HG03108 (cell line): ENCODE results near the gene NEGR1.

Source experiments
- ATAC-seq: cut with Tn5 transposase; IDR thresholded peaks from one replicate; pipeline ENCODE4 v1.9.1; 2021; ENCODE audit warnings: moderate library complexity; ENCODE audit not compliant: unreplicated experiment

Gene NEGR1

GRCh38 chr1:71510725-71511124, 771.6 kb downstream of the NEGR1 start:
- no peak for ATAC-seq

- no peak for ATAC-seq
Observed at GRCh38 chr1:71509051-71509595, 773.2 kb downstream of the NEGR1 start.

GRCh38 chr1:71502006-71502405, 780.3 kb downstream of the NEGR1 start:
- ATAC-seq, result no peak

- no peak for ATAC-seq
Observed at GRCh38 chr1:71498542-71498941, 783.8 kb downstream of the NEGR1 start.

- no peak for ATAC-seq
Observed at GRCh38 chr1:71494163-71494562, 788.2 kb downstream of the NEGR1 start.

GRCh38 chr1:71492298-71493041, 789.9 kb downstream of the NEGR1 start:
- ATAC-seq, result no peak

GRCh38 chr1:71490432-71490831, 791.9 kb downstream of the NEGR1 start:
- ATAC-seq, result no peak

GRCh38 chr1:71488555-71489252, 793.6 kb downstream of the NEGR1 start:
- ATAC-seq, result no peak

- no peak for ATAC-seq
Observed at GRCh38 chr1:71473331-71473730, 809.0 kb downstream of the NEGR1 start.

GRCh38 chr1:71465093-71465492, 817.2 kb downstream of the NEGR1 start:
- no peak for ATAC-seq

GRCh38 chr1:71464016-71464415, 818.3 kb downstream of the NEGR1 start:
- ATAC-seq, result no peak

- ATAC-seq, result no peak
Observed at GRCh38 chr1:71463144-71463543, 819.2 kb downstream of the NEGR1 start.

GRCh38 chr1:71462247-71462646, 820.1 kb downstream of the NEGR1 start:
- ATAC-seq, result no peak

GRCh38 chr1:71461416-71461815, 820.9 kb downstream of the NEGR1 start:
- ATAC-seq, result no peak

- ATAC-seq, result no peak
Observed at GRCh38 chr1:71448444-71448843, 833.9 kb downstream of the NEGR1 start.

- no peak for ATAC-seq
Observed at GRCh38 chr1:71438626-71439025, 843.7 kb downstream of the NEGR1 start.

GRCh38 chr1:71435951-71436350, 846.4 kb downstream of the NEGR1 start:
- ATAC-seq, result no peak

- no peak for ATAC-seq
Observed at GRCh38 chr1:71434240-71434639, 848.1 kb downstream of the NEGR1 start.

- no peak for ATAC-seq
Observed at GRCh38 chr1:71428029-71428428, 854.3 kb downstream of the NEGR1 start.

GRCh38 chr1:71427066-71427465, 855.3 kb downstream of the NEGR1 start:
- ATAC-seq, result no peak

GRCh38 chr1:71424536-71424935, 857.8 kb downstream of the NEGR1 start:
- ATAC-seq, result no peak

GRCh38 chr1:71422221-71422620, 860.1 kb downstream of the NEGR1 start:
- ATAC-seq, result no peak
